ELF-1 (cell line): ENCODE results near the gene RAPGEF4.
A peak's percentile ranks its signal among the peaks of the same experiment; 100 is the strongest.

Source experiments
- DNase-seq: peaks from one replicate; pipeline ENCODE4 v3.0.0-alpha.2; 2016; ENCODE audit warnings: low read depth, low spot score

Gene RAPGEF4

GRCh38 chr2:172860336-172860707 is 124.7 kb downstream of the RAPGEF4 start:
- no peak for DNase-seq

- no peak for DNase-seq
These were observed 125.5 kb downstream of the RAPGEF4 start for GRCh38 chr2:172861098-172861497.

- no peak for DNase-seq
These were observed 126.2 kb downstream of the RAPGEF4 start for GRCh38 chr2:172861656-172862476.

- DNase-seq: no peak
These were observed 127.7 kb downstream of the RAPGEF4 start for GRCh38 chr2:172863341-172863740.

DNA sequence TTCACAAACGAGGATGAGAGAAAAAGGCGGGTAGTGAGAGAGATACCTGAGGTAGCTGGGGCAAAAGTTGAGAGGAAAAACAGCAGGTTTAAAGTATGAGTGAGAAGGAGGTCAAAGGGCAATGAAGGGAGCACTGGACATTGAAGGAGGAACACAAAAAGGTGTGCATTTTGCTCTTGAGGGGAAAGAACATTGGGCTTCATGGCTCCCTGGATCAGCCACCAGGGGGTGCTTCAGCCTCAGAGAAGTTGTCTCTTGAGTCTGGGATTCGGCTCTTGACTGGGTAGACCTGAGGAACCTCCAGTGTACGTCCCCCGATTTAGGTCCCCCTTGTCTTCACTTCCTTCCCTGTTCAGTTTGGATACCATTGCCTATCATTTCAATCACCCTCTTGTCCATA is 128.5 kb downstream of the RAPGEF4 start:
- peak; percentile 75 for DNase-seq

DNA sequence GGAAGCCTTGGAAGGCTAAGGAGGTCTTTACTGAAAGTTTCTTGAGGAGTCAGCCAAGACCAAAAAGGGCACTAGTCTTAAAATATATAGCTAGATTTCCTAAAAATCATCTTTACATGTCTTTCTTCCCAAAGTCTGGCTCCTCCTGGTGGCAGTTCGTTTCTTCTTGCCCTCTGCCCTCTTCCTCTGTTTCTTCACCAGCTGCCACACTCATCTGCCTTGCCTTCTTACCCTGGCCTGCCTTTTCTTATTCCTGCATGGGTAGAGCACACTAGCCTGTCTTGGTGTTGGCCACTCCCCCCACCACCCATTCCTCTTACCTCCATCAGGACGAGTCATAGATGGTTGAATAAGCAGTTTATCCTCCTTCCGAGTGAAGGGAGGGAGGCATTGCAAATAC is 129.8 kb downstream of the RAPGEF4 start:
- DNase-seq: no peak

GRCh38 chr2:172869861-172870260 is 134.2 kb downstream of the RAPGEF4 start:
- DNase-seq: no peak

- no peak for DNase-seq
These were observed 134.8 kb downstream of the RAPGEF4 start for GRCh38 chr2:172870396-172870795.

GRCh38 chr2:172877826-172878225 is 142.2 kb downstream of the RAPGEF4 start:
- no peak for DNase-seq

DNA sequence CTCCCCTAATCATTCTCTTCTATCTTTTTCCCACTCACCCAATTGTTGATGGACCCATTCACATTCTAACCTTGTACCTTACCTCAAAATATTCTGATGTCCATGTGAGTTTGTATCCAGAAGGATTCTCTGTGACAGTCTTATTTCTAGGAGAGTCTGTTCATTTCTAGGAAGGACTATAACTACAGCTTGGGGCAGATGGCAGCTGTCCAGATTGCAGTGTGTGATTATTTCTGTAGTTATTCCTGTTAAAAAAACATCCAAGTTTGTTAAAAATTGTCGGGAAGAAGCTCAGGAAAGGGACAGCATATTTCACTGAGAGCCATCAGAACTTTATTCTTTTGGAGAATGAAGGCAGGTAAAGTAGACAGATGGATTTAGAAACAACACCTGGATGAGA is 142.6 kb downstream of the RAPGEF4 start:
- DNase-seq: no peak

DNA sequence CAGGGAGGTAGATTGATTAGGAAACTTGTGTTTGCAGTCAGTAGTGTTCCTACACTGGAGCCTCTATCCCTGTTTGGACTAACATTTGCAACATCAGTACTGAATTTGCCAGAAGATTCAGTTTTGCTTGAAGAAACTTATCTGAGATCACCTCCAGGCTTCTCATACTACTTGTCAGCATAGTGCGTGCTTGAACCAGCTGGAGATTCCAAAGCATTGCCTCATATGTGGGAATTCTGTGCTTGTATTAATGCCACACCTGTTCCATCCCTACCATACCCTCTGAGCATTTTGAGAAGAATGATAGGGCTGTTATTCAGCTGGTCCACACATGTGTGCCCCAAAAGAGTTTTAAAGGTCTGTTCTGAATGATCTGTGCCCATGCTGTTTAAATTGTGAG is 148.7 kb downstream of the RAPGEF4 start:
- DNase-seq: no peak

GRCh38 chr2:172885996-172886395 is 150.4 kb downstream of the RAPGEF4 start:
- DNase-seq: no peak

GRCh38 chr2:172887280-172887679 is 151.6 kb downstream of the RAPGEF4 start:
- DNase-seq: no peak

GRCh38 chr2:172888714-172889669 is 153.3 kb downstream of the RAPGEF4 start:
- no peak for DNase-seq

DNA sequence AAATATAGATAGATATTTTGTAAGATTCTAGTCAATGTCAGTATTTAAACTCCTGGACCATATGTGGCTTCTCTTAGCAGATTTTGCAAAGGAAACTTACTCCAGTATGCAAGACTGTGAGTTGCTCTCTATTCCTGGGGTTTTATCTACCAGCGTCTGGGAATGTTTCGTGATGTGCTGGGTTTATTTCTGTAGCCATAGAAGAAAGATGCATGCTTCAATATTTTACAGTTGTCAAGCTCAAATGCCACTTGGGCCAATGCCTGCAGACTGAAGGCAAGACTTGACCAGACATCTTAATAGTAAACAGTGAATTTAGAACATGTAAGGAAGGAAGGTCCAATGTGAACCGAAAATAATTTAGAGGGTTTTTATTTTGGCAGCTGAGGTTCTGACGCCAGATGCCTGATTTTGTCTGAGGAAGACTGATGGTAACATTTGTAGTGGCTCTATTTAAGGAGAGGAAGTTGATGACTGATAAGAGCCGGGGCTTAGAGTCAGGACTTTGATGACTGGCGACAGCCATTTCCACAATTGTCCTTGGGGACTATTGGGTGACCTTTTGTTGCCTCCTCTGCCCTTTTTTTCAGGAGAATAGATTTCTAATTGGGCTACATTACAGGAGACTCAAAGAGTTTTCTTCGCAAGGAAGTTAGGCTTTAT is 154.3 kb downstream of the RAPGEF4 start:
- DNase-seq: no peak

DNA sequence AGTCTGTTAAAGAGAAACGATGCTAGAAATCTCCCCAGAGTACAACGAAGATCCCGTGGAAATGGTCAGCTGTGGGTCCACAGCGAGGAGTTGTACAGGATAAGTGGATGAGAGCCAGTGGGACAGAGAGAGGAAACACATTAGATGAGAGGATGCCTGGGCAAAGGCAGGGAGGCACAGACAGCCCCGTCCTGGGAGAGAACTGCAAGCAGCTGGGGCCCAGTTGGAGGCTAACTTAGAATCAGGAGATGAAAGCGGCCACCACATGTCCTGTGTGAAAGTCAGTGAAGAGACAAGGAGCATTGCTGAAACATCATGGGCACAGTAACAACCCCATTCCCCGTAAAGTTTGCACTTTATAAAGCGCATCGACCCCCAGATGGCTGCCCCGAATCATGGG is 157.5 kb downstream of the RAPGEF4 start:
- no peak for DNase-seq

GRCh38 chr2:172893671-172894070 is 158.0 kb downstream of the RAPGEF4 start:
- no peak for DNase-seq

- DNase-seq: no peak
These were observed 159.2 kb downstream of the RAPGEF4 start for GRCh38 chr2:172894689-172895387.

- DNase-seq: no peak
These were observed 161.0 kb downstream of the RAPGEF4 start for GRCh38 chr2:172896661-172897081.

GRCh38 chr2:172900871-172901270 is 165.2 kb downstream of the RAPGEF4 start:
- no peak for DNase-seq

GRCh38 chr2:172901913-172902312 is 166.3 kb downstream of the RAPGEF4 start:
- no peak for DNase-seq
